ENCODE results near the gene HIP1. TPM values are rescaled to one million over a fixed set of nuclear protein-coding genes. Genes with fewer than 3 reads are reported as not detected.
"Not testable (repeated sequence)": the region's sequence is repeated elsewhere in the genome, so short reads cannot be mapped to it uniquely, and the experiment has no call there.

HIP1 gene
- total RNA-seq, 1 donor from 2014 or later = 17.7 TPM

GRCh38 chr7:75689246-75690099, 49.3 kb downstream of the HIP1 start:
- H3K9me3 ChIP-seq = no peaks in the 10 kb centered on the region
- no peak for TF ChIP-seq POLR2A (IDR thresholded peaks at IDR 0.05)
- TF ChIP-seq POLR2AphosphoS5 (IDR thresholded peaks at IDR 0.05; ENCODE audit: insufficient read depth in 1 of 2, low read depth in 1 of 2) = no peak
- no peak for TF ChIP-seq CTCF (IDR thresholded peaks at IDR 0.05)
- DNase-seq (ENCODE audit: extremely low spot score in 2 of 2) = no peak
- peaks cover 13% of the 10 kb centered on the region for H3K4me1 ChIP-seq
- intact Hi-C loops (cut with DNase I) = no loop called here
- no peaks in the 10 kb centered on the region for H3K36me3 ChIP-seq
- H3K27me3 ChIP-seq = no peaks in the 10 kb centered on the region
- no peak overlapping the region for H3K27ac ChIP-seq
- no peak overlapping the region for H3K4me3 ChIP-seq

- no peaks in the 10 kb centered on the region for H3K9me3 ChIP-seq
- intact Hi-C loops (cut with DNase I) = no loop called here
- peaks cover 13% of the 10 kb centered on the region for H3K4me1 ChIP-seq
- no peaks in the 10 kb centered on the region for H3K27me3 ChIP-seq
- TF ChIP-seq POLR2AphosphoS5 (IDR thresholded peaks at IDR 0.05; ENCODE audit: insufficient read depth in 1 of 2, low read depth in 1 of 2) (no peak), POLR2A (IDR thresholded peaks at IDR 0.05) (no peak), CTCF (IDR thresholded peaks at IDR 0.05) (no peak)
- H3K27ac ChIP-seq = no peak overlapping the region
- DNase-seq (ENCODE audit: extremely low spot score in 2 of 2) = no peak
- H3K4me3 ChIP-seq = no peak overlapping the region
- no peaks in the 10 kb centered on the region for H3K36me3 ChIP-seq
These were observed 50.3 kb downstream of the HIP1 start for GRCh38 chr7:75688200-75689136.

DNA sequence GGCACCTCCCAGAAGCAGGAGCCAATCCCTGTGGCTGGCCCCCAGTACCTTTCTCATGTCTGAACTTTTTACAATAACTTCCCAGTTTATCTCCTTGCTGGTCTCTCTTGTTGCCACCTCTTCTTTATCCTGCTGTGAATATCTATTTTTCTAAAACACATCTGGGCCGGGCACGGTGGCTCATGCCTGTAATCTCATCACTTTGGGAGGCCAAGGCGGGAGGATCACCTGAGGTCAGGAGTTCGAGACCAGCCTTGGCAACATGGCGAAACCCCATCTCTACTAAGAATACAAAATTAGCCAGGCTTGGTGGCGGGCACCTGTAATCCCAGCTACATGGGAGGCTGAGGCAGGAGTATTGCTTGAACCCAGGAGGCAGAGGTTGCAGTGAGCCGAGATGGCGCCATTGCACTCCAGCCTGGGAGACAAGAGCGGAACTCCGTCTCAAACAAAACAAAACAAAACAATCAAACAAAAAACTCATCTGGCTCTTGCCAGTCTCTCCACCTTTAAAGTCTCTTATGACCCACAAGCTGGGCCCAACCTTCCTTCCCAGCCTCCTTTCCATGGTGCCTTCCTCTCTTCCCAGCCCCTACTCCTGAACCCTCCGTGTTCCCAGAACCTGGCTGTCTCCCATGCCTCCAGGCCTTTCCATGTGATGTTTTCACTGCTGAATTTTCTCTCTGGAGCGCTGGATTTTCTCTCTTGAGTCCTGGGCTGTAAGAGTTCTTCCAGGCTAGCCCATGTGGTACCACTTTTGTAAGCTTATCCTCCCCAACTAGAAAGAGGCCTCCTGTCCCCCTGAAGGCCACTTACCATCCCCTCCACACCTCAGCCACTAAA, 51.3 kb downstream of the HIP1 start:
- Histone ChIP-seq H3K27me3 (no peaks in the 10 kb centered on the region), H3K4me1 (peaks cover 13% of the 10 kb centered on the region), H3K9me3 (no peaks in the 10 kb centered on the region), H3K27ac (no peak overlapping the region), H3K4me3 (no peak overlapping the region), H3K36me3 (no peaks in the 10 kb centered on the region)
- TF ChIP-seq POLR2AphosphoS5 (IDR thresholded peaks at IDR 0.05; ENCODE audit: insufficient read depth in 1 of 2, low read depth in 1 of 2) = no peak
- no peak for TF ChIP-seq POLR2A (IDR thresholded peaks at IDR 0.05)
- no peak for TF ChIP-seq CTCF (IDR thresholded peaks at IDR 0.05)
- DNase-seq (ENCODE audit: extremely low spot score in 2 of 2) = no peak
- intact Hi-C loops (cut with DNase I) = no loop called here

- intact Hi-C loops (cut with DNase I) = no loop called here
- no peaks in the 10 kb centered on the region for H3K9me3 ChIP-seq
- H3K36me3 ChIP-seq = no peaks in the 10 kb centered on the region
- TF ChIP-seq POLR2A (IDR thresholded peaks at IDR 0.05) (no peak), CTCF (IDR thresholded peaks at IDR 0.05) (no peak), POLR2AphosphoS5 (IDR thresholded peaks at IDR 0.05; ENCODE audit: insufficient read depth in 1 of 2, low read depth in 1 of 2) (no peak)
- H3K4me3 ChIP-seq = no peak overlapping the region
- DNase-seq (ENCODE audit: extremely low spot score in 2 of 2) = no peak
- H3K4me1 ChIP-seq = peaks cover 13% of the 10 kb centered on the region
- H3K27ac ChIP-seq = no peak overlapping the region
- no peaks in the 10 kb centered on the region for H3K27me3 ChIP-seq
These were observed 52.2 kb downstream of the HIP1 start for GRCh38 chr7:75686551-75686950.

DNA sequence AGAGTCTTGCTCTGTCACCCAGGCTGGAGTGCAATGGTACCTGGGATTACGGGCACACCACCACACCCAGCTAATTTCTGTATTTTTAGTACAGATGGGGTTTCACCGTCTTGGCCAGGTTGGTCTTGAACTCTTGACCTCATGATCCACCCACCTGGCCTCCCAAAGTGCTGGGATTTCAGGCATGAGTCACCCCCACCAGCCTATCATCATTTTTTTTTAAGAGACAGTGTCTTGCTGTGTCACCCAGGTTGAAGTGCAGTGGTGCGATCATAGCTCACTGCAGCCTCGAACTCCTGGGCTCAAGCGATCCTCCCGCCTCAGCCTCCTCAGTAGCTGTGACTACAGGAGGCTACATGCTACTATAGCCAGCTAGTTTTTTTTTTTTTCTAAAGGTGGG, 56.7 kb downstream of the HIP1 start:
- H3K36me3 ChIP-seq; intact Hi-C loops (cut with DNase I); H3K27ac ChIP-seq; DNase-seq (ENCODE audit: extremely low spot score in 2 of 2); H3K27me3 ChIP-seq; H3K4me1 ChIP-seq; H3K4me3 ChIP-seq; H3K9me3 ChIP-seq: not testable (repeated sequence)
